HCT116 (cell line): Measurements from ENCODE around the gene TELO2. TPM values are rescaled to one million over a fixed set of nuclear protein-coding genes. Genes with fewer than 3 reads are reported as not detected.

Experiments
- ATAC-seq: fragments of 200-7000 bp; cut with Tn5 transposase; 2 replicates; pipeline ENCODE4 v1.9.1; 2020; ENCODE audit warnings: mild to moderate bottlenecking, moderate library complexity
- BruUV-seq: library from RNA; stranded (reverse); fragments of 400-500 nt; replicated peaks from 2 replicates; lab custom pipeline; 2021; lab: Mats Ljungman, UMichigan
- CTCF ChIA-PET: fragments of 300-600 bp; sonication (Branson Sonifier 250); formaldehyde crosslinking; loops from one replicate; lab custom pipeline; 2021; ENCODE audit warnings: antibody characterized with exemption; lab: Charles Lee
- POLR2A ChIA-PET: fragments of 300-600, 350-600 bp; sonication (Branson Sonifier 250); formaldehyde crosslinking; loops from one replicate; lab custom pipeline; 2021; ENCODE audit warnings: antibody characterized with exemption; lab: Charles Lee
- RAD21 ChIA-PET, 2 experiments: fragments of 300-600 bp; sonication (Branson Sonifier 250); formaldehyde crosslinking; loops; one replicate each; lab custom pipeline; 2023; ENCODE audit warnings: low total read pairs in 2 of 2; ENCODE audit not compliant: uncharacterized antibody in 2 of 2, unreplicated experiment in 2 of 2, low non-redundant PET in 1 of 2; lab: Charles Lee
- DNase-seq: peaks from one replicate; pipeline ENCODE4 v3.0.0-alpha.2; 2010; ENCODE audit warnings: low read depth, low spot score
- H2AFZ ChIP-seq: fragments of 200-600 bp; shearing (Covaris generic), sonication (generic); 2 replicates; pipeline ENCODE4 v1.6.1; 2017; ENCODE audit warnings: low read depth, mixed run types, mixed read lengths, antibody characterized with exemption, low read length; ENCODE audit not compliant: poor library complexity, severe bottlenecking
- H3K27ac ChIP-seq: 2 replicates; pipeline ENCODE4 v1.5.1; 2012; ENCODE audit warnings: low read depth, low read length
- H3K27me3 ChIP-seq: fragments of 200-600 bp; sonication (generic); 2 replicates; pipeline ENCODE4 v1.6.1; 2016; ENCODE audit warnings: mixed run types, low read length, mixed read lengths; ENCODE audit not compliant: insufficient read depth
- H3K36me3 ChIP-seq, 2 experiments: fragments of 200-500 bp in 1 of 2; fragments of 200-600 bp in 1 of 2; sonication (Bioruptor generic) in 1 of 2; sonication (generic) in 1 of 2; 2 replicates each; pipeline versions ENCODE4 v1.5.1 to v1.6.1; 2014 to 2016; ENCODE audit warnings: low read length in 2 of 2, inconsistent platforms in 1 of 2, mixed read lengths in 1 of 2, mixed run types in 1 of 2; ENCODE audit not compliant: insufficient read depth in 2 of 2, control insufficient read depth in 1 of 2
- H3K4me1 ChIP-seq, 2 experiments: fragments of 200-600 bp in 1 of 2; sonication (generic) in 1 of 2; 2 replicates each; pipeline versions ENCODE4 v1.5.1 to v1.6.1; 2012 to 2017; ENCODE audit warnings: low read length in 2 of 2, inconsistent platforms in 1 of 2, mild to moderate bottlenecking in 1 of 2, mixed read lengths in 1 of 2, mixed run types in 1 of 2, moderate library complexity in 1 of 2; ENCODE audit not compliant: insufficient read depth in 2 of 2, control insufficient read depth in 1 of 2
- H3K4me2 ChIP-seq: fragments of 200-600 bp; sonication (generic); 2 replicates; pipeline ENCODE4 v1.6.1; 2017; ENCODE audit warnings: mixed run types, low read length, mixed read lengths
- H3K4me3 ChIP-seq, 2 experiments: fragments of 200-600 bp in 1 of 2; sonication (generic) in 1 of 2; replicated peaks in 1 of 2; 2 replicates each; pipeline ENCODE4 v1.5.1; 2011 to 2016; ENCODE audit warnings: low read length in 2 of 2, control low read depth in 1 of 2, low read depth in 1 of 2, mild to moderate bottlenecking in 1 of 2, mixed read lengths in 1 of 2, mixed run types in 1 of 2
- H3K79me2 ChIP-seq: fragments of 200-600 bp; sonication (generic); 2 replicates; pipeline ENCODE4 v1.6.1; 2017; ENCODE audit warnings: mild to moderate bottlenecking, mixed run types, low read length, moderate library complexity, mixed read lengths; ENCODE audit not compliant: insufficient read depth
- H3K9ac ChIP-seq: fragments of 200-600 bp; sonication (generic); 2 replicates; pipeline ENCODE4 v1.6.1; 2016; ENCODE audit warnings: low read length, mixed read lengths
- H3K9me2 ChIP-seq: fragments of 200-600 bp; sonication (generic), shearing (Covaris generic); 2 replicates; pipeline ENCODE4 v1.6.1; 2017; ENCODE audit warnings: mixed run types, mild to moderate bottlenecking, moderate library complexity; ENCODE audit not compliant: insufficient read depth
- H3K9me3 ChIP-seq, 2 experiments: fragments of 200-500 bp in 1 of 2; fragments of 200-600 bp in 1 of 2; sonication (Bioruptor generic) in 1 of 2; sonication (generic) in 1 of 2; 2 replicates each; pipeline ENCODE4 v1.6.1; 2014 to 2017; ENCODE audit warnings: low read length in 2 of 2, mixed read lengths in 2 of 2, inconsistent platforms in 1 of 2, low read depth in 1 of 2, mild to moderate bottlenecking in 1 of 2, mixed run types in 1 of 2, moderate library complexity in 1 of 2; ENCODE audit not compliant: control insufficient read depth in 1 of 2, insufficient read depth in 1 of 2
- H4K20me1 ChIP-seq: fragments of 200-600 bp; sonication (generic), shearing (Covaris generic); 2 replicates; pipeline ENCODE4 v1.6.1; 2017; ENCODE audit warnings: mixed run types, mild to moderate bottlenecking, moderate library complexity; ENCODE audit not compliant: insufficient read depth
- CEBPB ChIP-seq: IDR thresholded peaks from 2 replicates; pipeline ENCODE4 v1.6.1; 2012; ENCODE audit warnings: low read depth
- EGR1 ChIP-seq: IDR thresholded peaks from 2 replicates; pipeline ENCODE4 v1.6.1; 2012; ENCODE audit warnings: low read depth
- JUND ChIP-seq: IDR thresholded peaks from 2 replicates; pipeline ENCODE4 v1.6.1; 2012
- POLR2AphosphoS5 ChIP-seq: IDR thresholded peaks from 2 replicates; pipeline ENCODE4 v1.6.1; 2011; ENCODE audit warnings: mild to moderate bottlenecking, low read depth, low read length, moderate library complexity
- RAD21 ChIP-seq: IDR thresholded peaks from 2 replicates; pipeline ENCODE4 v1.6.1; 2012; ENCODE audit warnings: low read depth, mild to moderate bottlenecking
- SIN3A ChIP-seq: IDR thresholded peaks from 2 replicates; pipeline ENCODE4 v1.6.1; 2012; ENCODE audit warnings: low read depth
- SP1 ChIP-seq: IDR thresholded peaks from 2 replicates; pipeline ENCODE4 v1.6.1; 2012; ENCODE audit warnings: low read depth
- ZFX ChIP-seq: fragments of 450-650 bp; IDR thresholded peaks from 2 replicates; pipeline ENCODE4 v1.6.1; 2017
- ZNF274 ChIP-seq: fragments of 200-500 bp; sonication (Bioruptor generic); IDR thresholded peaks from 2 replicates; pipeline ENCODE4 v1.6.1; 2014; ENCODE audit warnings: mild to moderate bottlenecking, low read depth, low read length, inconsistent platforms
- intact Hi-C: fragments of 100-400 bp; cut with micrococcal nuclease; formaldehyde crosslinking; loops from 2 replicates; pipeline ENCODE4 v1.10.0; 2022
- total RNA-seq: library from RNA; stranded (reverse); gene quantifications from one replicate; pipeline ENCODE4 v1.2.1, GENCODE V29; 2021; ENCODE audit not compliant: unreplicated experiment
- TF ChIP-seq, protein P1 (sequence below): IDR thresholded peaks from 2 replicates; pipeline ENCODE4 v1.6.1; 2012
- TF ChIP-seq, protein P2 (sequence below), 3 experiments: fragments of 200-600 bp in 1 of 3; sonication (generic) in 1 of 3; IDR thresholded peaks in 2 of 3; conservative IDR thresholded peaks in 1 of 3; 2 replicates each; pipeline ENCODE4 v1.5.1; 2012 to 2017; ENCODE audit warnings: low read depth in 2 of 3, low read length in 2 of 3, antibody characterized with exemption in 1 of 3, borderline replicate concordance in 1 of 3, control low read depth in 1 of 3, mild to moderate bottlenecking in 1 of 3, mixed read lengths in 1 of 3, mixed run types in 1 of 3, moderate library complexity in 1 of 3; ENCODE audit not compliant: insufficient read depth in 1 of 3

TELO2 gene
- total RNA-seq, 1 experiment from 2014 or later, result 74.3 TPM

DNA sequence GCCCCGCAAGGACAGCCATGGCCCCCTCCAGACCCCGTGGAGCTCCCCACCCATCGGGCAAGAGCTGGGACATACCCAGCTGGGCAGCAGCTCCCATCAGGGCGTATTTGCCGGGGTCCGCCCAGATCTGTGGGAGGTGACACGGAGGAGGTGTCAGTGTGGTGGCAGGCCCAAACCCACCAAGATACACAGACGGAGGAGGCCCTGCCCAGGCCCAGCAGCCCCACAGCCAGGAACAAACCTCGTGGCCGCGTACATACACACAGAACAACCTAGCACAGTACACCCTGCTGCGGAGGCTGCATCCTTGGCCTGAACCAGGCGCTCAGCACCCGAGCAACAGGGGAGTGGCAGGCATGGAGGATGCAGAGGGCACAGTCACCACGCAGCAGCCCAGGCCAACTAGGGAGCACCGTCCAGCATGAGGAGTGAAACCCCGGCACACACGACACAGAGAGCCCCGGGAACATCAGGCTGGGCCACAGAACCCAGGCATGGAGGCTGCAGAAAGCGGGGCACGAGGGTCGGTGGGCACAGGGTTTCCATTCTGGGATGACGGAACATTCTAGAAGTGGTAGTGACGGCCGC lies 43.9 kb upstream of the TELO2 start:
- Histone ChIP-seq H4K20me1 (no peaks in the 10 kb centered on the region), H2AFZ (no peak overlapping the region), H3K79me2 (no peaks in the 10 kb centered on the region), H3K27ac (no peak overlapping the region), H3K9me2 (no peaks in the 10 kb centered on the region), H3K9me3 (no peaks in the 10 kb centered on the region), H3K9ac (no peak overlapping the region), H3K4me2 (no peak overlapping the region), H3K4me1 (no peaks in the 10 kb centered on the region), H3K36me3 (no peaks in the 10 kb centered on the region; a peak in 1 of 4 replicates), H3K4me3 (no peak overlapping the region), H3K27me3 (no peaks in the 10 kb centered on the region)
- intact Hi-C loops, result no loop called here
- CTCF ChIA-PET, result no interaction called here
- BruUV-seq, result no TSS peak
- TF ChIP-seq SP1, result no peak
- TF ChIP-seq, protein P1, sequence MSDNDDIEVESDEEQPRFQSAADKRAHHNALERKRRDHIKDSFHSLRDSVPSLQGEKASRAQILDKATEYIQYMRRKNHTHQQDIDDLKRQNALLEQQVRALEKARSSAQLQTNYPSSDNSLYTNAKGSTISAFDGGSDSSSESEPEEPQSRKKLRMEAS, result no peak
- TF ChIP-seq POLR2AphosphoS5, result no peak
- no peak for TF ChIP-seq JUND
- no peak for TF ChIP-seq SIN3A
- TF ChIP-seq, protein P2, sequence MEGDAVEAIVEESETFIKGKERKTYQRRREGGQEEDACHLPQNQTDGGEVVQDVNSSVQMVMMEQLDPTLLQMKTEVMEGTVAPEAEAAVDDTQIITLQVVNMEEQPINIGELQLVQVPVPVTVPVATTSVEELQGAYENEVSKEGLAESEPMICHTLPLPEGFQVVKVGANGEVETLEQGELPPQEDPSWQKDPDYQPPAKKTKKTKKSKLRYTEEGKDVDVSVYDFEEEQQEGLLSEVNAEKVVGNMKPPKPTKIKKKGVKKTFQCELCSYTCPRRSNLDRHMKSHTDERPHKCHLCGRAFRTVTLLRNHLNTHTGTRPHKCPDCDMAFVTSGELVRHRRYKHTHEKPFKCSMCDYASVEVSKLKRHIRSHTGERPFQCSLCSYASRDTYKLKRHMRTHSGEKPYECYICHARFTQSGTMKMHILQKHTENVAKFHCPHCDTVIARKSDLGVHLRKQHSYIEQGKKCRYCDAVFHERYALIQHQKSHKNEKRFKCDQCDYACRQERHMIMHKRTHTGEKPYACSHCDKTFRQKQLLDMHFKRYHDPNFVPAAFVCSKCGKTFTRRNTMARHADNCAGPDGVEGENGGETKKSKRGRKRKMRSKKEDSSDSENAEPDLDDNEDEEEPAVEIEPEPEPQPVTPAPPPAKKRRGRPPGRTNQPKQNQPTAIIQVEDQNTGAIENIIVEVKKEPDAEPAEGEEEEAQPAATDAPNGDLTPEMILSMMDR (IDR thresholded peaks at IDR 0.05 in 2 of 3, conservative IDR thresholded peaks at IDR 0.05 in 1 of 3; ENCODE audit: borderline replicate concordance in 1 of 3, insufficient read depth in 1 of 3, low read depth in 2 of 3, low read length in 2 of 3), result no peak
- RAD21 ChIA-PET, result no interaction called here
- ATAC-seq (no peak), DNase-seq (no peak)
- POLR2A ChIA-PET, result no interaction called here

DNA sequence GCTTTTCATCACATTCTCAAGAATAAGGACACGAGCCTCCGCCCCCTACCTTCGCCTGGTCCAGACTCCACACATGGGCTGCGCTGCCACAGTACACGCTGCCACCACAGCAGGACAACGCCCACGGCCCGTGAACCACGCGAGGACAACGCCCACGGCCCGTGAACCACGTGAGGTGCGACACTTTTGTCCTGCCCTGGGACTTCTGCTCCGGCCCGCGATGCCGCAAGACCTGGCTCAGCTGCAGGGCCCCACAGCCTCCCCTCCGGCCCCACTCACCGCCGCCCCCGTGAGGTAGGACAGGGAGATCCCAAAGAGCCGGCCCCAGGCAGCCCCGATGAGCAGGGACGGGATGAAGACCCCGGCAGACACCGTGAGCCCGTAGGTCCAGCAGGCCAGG lies 42.9 kb upstream of the TELO2 start:
- H3K9ac ChIP-seq, result no peak overlapping the region
- no peaks in the 10 kb centered on the region for H3K79me2 ChIP-seq
- POLR2A ChIA-PET, result no interaction called here
- no peak for DNase-seq
- intact Hi-C loops, result no loop called here
- no peaks in the 10 kb centered on the region for H3K27me3 ChIP-seq
- no peak overlapping the region for H3K27ac ChIP-seq
- TF ChIP-seq, protein P2 (IDR thresholded peaks at IDR 0.05 in 2 of 3, conservative IDR thresholded peaks at IDR 0.05 in 1 of 3; ENCODE audit: borderline replicate concordance in 1 of 3, insufficient read depth in 1 of 3, low read depth in 2 of 3, low read length in 2 of 3), result peak in 2 of 3 experiments; percentile 28 to 33; a peak in 2 of 6 replicates
- TF ChIP-seq ZNF274 (no peak), ZFX (no peak), CEBPB (no peak), EGR1 (no peak), RAD21 (no peak)
- TF ChIP-seq, protein P1, result no peak
- TF ChIP-seq, all 23 proteins: peak for 1
- no peaks in the 10 kb centered on the region for H3K4me1 ChIP-seq
- no peak overlapping the region for H2AFZ ChIP-seq
- no peak overlapping the region for H3K4me2 ChIP-seq
- H3K4me3 ChIP-seq, result no peak overlapping the region
- CTCF ChIA-PET, result no interaction called here
- ATAC-seq, result peak; percentile 44; the same call in 1 of the 2 replicates
- no peaks in the 10 kb centered on the region for H3K9me2 ChIP-seq
- no peaks in the 10 kb centered on the region; a peak in 1 of 4 replicates for H3K36me3 ChIP-seq
- BruUV-seq, result no TSS peak
- H4K20me1 ChIP-seq, result no peaks in the 10 kb centered on the region
- H3K9me3 ChIP-seq, result no peaks in the 10 kb centered on the region
- RAD21 ChIA-PET, result no interaction called here
